CD4-positive, alpha-beta T cell treated with Interleukin-1 beta for 1 hour (primary cell): ENCODE results near the gene RIPPLY3.

Source experiments
- DNase-seq, 2 donors: peaks; one replicate each; pipeline ENCODE4 v3.0.0-alpha.2; 2020 to 2022

RIPPLY3 gene

DNA sequence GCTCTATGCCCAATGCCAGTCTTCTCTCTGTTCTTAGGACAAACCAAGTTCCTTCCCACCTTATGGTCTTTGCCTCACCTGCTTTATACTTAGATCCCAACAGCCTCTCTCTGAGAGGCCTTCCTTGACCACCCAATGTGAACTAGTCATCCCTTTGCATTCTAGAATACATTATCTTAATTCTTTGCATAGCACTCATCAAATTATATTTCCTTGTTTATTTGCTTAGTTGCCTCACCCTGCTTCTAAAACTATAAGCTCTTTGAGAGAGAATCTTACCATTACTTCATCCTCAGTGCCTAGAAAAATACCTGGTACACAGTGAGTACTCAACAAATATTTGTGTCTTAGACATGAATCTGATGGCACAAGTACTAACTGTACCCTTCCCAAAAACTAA is 58.3 kb downstream of the RIPPLY3 start:
- DNase-seq, result no peak

DNA sequence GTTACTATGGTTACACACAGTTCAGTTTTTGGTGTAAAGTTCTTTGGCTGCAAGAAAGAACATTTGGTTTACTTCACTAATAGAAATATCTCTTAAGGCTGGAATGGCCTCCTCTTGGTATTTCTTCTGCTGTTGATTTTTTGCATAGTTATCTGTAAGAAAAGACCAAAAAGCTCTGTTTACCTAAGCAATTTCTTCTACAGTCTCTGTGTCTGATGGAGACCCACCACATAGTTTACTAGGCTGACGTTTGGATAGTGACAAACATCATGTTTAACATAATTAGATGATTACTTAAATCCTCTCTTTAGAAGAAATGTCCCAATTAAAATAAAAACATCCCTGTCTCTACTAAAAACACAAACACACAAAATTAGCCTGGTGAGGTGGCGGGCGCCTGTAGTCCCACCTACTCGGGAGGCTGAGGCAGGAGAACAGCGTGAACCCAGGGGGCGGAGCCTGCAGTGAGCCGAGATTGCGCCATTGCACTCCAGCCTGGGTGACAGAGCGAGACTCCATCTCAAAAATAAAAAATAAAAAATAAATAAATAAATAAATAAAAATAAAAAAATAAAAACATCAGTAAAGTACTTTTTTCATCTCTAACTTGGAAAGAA is 59.2 kb downstream of the RIPPLY3 start:
- DNase-seq, result no peak
